KG1 (cell line): Measurements from ENCODE around the gene METTL13.

ENCODE experiments used
- DNase-seq: peaks from one replicate; lab custom pipeline; 2025; lab: John Stamatoyannopoulos, UW

The METTL13 gene

GRCh38 chr1:171803461-171804022 is 22.1 kb downstream of the METTL13 start:
- no peak for DNase-seq

- no peak for DNase-seq
Measured at GRCh38 chr1:171805395-171806115, 24.1 kb downstream of the METTL13 start.

- no peak for DNase-seq
Measured at GRCh38 chr1:171807556-171807955, 26.1 kb downstream of the METTL13 start.

GRCh38 chr1:171809834-171810233 is 28.4 kb downstream of the METTL13 start:
- no peak for DNase-seq

- no peak for DNase-seq
Measured at GRCh38 chr1:171811672-171812071, 30.2 kb downstream of the METTL13 start.

GRCh38 chr1:171814692-171815091 is 33.2 kb downstream of the METTL13 start:
- no peak for DNase-seq

GRCh38 chr1:171816300-171816901 is 34.9 kb downstream of the METTL13 start:
- no peak for DNase-seq

- DNase-seq, result no peak
Measured at GRCh38 chr1:171817511-171818265, 36.2 kb downstream of the METTL13 start.

GRCh38 chr1:171819946-171820345 is 38.5 kb downstream of the METTL13 start:
- no peak for DNase-seq

GRCh38 chr1:171826973-171827372 is 45.5 kb downstream of the METTL13 start:
- DNase-seq, result no peak

GRCh38 chr1:171828794-171829193 is 47.3 kb downstream of the METTL13 start:
- DNase-seq, result no peak

GRCh38 chr1:171833091-171833825 is 51.8 kb downstream of the METTL13 start:
- DNase-seq, result no peak

GRCh38 chr1:171834821-171835220 is 53.4 kb downstream of the METTL13 start:
- no peak for DNase-seq

- DNase-seq, result no peak
Measured at GRCh38 chr1:171835891-171836290, 54.4 kb downstream of the METTL13 start.

- DNase-seq, result no peak
Measured at GRCh38 chr1:171841050-171841910, 59.8 kb downstream of the METTL13 start, which contains the start of gene DNM3. Gene DNM3, plus strand, starts transcription at chr1:171841498. Its CDS starts 159 bp downstream, at chr1:171841657.

GRCh38 chr1:171841931-171842761 is 60.7 kb downstream of the METTL13 start:
- no peak for DNase-seq

- DNase-seq, result no peak
Measured at GRCh38 chr1:171844381-171844780, 62.9 kb downstream of the METTL13 start.

GRCh38 chr1:171845998-171846397 is 64.5 kb downstream of the METTL13 start:
- no peak for DNase-seq
